Measurements from ENCODE around the gene SLC38A8. TPM values are rescaled to one million over a fixed set of nuclear protein-coding genes. Genes with fewer than 3 reads are reported as not detected.

The SLC38A8 gene
- polyA plus RNA-seq, 1 donor = 0.12 TPM

DNA sequence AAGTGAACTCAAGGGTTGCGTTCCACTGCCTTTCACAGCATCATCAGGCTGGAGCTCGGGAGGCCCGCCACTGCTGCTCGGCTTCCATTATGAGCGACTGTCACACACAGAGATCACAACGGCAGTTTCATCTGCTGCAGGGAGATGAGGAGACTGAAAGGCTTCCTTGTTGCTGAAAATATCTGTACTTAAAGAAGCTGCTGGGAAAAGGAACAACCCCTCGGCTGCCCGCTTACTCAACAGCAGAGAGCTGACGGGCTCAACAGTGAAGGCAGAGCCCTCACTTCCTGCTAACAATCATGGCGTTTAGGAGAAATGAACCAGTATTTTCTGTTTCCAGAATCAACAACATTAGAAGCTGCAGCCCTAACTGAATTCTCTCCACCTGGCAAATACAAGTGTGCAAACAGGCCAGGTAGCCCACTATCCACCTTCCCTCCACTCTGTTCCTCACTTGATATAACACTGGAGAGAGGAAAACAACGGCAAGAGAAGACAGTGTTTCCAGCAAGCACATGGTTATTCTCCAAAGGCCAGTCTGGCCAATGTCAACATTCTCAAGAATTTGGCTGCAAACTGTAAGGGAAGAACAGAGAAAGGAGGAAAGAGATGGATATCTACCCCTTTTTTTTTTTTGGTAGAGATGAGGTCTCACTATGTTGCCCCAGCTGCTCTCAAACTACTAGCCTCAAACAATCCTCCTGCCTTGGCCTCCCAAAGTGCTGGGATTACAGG lies 40.4 kb upstream of the SLC38A8 start:
- no CpG with 5 or more reads among the region's 11 CpGs for WGBS (ENCODE audit: insufficient coverage, low lambda C conversion rate)
- no peaks in the 10 kb centered on the region for H3K9me3 ChIP-seq (ENCODE audit: control insufficient read depth, low read depth, low read length)
- DNase-seq = peak in 1 of 2 donors; percentile 13
- peaks cover 78% of the 10 kb centered on the region for H3K36me3 ChIP-seq (ENCODE audit: control insufficient read depth, insufficient read depth, low read length)
- H3K4me1 ChIP-seq (ENCODE audit: control insufficient read depth, insufficient read depth, low read length) = no peaks in the 10 kb centered on the region
- H3K27me3 ChIP-seq (ENCODE audit: control insufficient read depth, insufficient read depth, low read length) = no peaks in the 10 kb centered on the region
- no peak overlapping the region for H3K4me3 ChIP-seq (ENCODE audit: low read length)
- H3K27ac ChIP-seq (ENCODE audit: low read length) = no peak overlapping the region

DNA sequence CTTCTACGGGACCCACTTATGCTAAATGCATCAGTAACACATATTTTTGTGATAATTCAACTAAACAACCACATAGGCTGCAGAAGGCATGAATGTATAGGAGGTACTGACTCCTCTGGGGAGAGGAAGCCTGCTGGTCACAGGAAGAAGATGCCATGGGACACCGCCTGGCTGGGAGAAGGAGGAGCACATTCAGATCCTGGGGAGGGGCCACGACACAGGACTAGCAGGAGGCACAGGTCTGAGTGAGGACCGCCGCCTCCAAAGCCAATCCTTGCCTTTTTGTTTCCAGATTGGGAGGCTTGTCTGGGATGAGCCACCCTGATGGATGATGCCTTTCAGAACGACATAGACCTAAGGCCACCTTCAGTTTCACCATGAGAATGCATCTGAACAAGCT lies 39.5 kb upstream of the SLC38A8 start:
- Histone ChIP-seq H3K4me3 (ENCODE audit: low read length) (no peak overlapping the region), H3K36me3 (ENCODE audit: control insufficient read depth, insufficient read depth, low read length) (peaks cover 76% of the 10 kb centered on the region), H3K27me3 (ENCODE audit: control insufficient read depth, insufficient read depth, low read length) (no peaks in the 10 kb centered on the region), H3K4me1 (ENCODE audit: control insufficient read depth, insufficient read depth, low read length) (no peaks in the 10 kb centered on the region), H3K9me3 (ENCODE audit: control insufficient read depth, low read depth, low read length) (no peaks in the 10 kb centered on the region), H3K27ac (ENCODE audit: low read length) (no peak overlapping the region)
- no peak for DNase-seq
- WGBS (ENCODE audit: insufficient coverage, low lambda C conversion rate) = no CpG with 5 or more reads among the region's 6 CpGs

DNA sequence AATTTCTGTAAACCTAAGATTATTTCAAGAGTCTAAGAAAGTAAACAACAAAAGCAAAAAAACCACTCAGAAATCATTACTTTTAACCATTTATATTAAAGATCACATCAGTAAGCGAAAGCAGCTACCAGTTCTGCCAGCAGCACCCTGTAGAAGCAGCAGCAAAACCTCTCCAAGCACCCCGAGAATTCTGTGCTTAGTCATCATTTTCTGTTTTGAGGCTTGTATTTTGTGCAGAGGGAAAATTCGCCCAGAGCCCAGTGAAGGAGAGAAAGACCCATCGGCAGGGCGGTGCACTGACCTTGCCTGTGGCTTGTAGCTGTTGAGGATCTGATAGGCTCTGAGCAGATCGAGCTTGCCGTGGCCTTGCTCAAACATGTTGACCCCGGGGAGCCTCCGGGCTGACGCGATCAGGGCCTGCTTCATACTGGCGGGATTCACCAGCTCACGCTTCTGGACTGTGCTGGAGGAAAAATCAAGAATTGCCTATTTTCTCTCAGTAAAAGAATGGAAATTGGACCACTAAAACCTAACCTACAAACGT lies 38.9 kb upstream of the SLC38A8 start:
- Histone ChIP-seq H3K4me3 (ENCODE audit: low read length) (no peak overlapping the region), H3K4me1 (ENCODE audit: control insufficient read depth, insufficient read depth, low read length) (no peaks in the 10 kb centered on the region), H3K27ac (ENCODE audit: low read length) (no peak overlapping the region), H3K27me3 (ENCODE audit: control insufficient read depth, insufficient read depth, low read length) (no peaks in the 10 kb centered on the region), H3K9me3 (ENCODE audit: control insufficient read depth, low read depth, low read length) (no peaks in the 10 kb centered on the region), H3K36me3 (ENCODE audit: control insufficient read depth, insufficient read depth, low read length) (peaks cover 73% of the 10 kb centered on the region)
- WGBS (ENCODE audit: insufficient coverage, low lambda C conversion rate) = no CpG with 5 or more reads among the region's 14 CpGs
- no peak for DNase-seq

DNA sequence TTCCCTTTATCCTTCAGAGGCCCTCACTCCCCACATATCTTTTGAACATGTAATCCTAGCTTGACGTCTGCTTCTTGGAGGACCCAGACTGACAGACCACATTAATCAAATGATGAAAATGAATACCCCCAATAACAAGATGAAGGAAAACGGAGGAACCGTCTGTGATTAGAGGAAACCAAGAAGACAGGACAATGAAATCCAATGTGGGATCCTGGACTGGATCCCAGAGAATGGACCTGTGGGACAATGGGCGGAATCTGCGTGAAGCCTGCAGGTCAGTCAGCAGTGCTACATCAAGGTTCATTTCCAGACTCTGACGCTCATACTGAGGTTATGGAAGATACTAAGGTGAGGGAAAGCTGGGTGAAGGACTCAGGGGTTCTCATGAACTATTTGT lies 38.2 kb upstream of the SLC38A8 start:
- no peak overlapping the region for H3K27ac ChIP-seq (ENCODE audit: low read length)
- H3K9me3 ChIP-seq (ENCODE audit: control insufficient read depth, low read depth, low read length) = no peaks in the 10 kb centered on the region
- H3K4me3 ChIP-seq (ENCODE audit: low read length) = no peak overlapping the region
- no peaks in the 10 kb centered on the region for H3K4me1 ChIP-seq (ENCODE audit: control insufficient read depth, insufficient read depth, low read length)
- H3K27me3 ChIP-seq (ENCODE audit: control insufficient read depth, insufficient read depth, low read length) = no peaks in the 10 kb centered on the region
- 100% methylated on average over 2 of the region's 6 CpGs for WGBS (ENCODE audit: insufficient coverage, low lambda C conversion rate)
- DNase-seq = no peak
- peaks cover 67% of the 10 kb centered on the region for H3K36me3 ChIP-seq (ENCODE audit: control insufficient read depth, insufficient read depth, low read length)

DNA sequence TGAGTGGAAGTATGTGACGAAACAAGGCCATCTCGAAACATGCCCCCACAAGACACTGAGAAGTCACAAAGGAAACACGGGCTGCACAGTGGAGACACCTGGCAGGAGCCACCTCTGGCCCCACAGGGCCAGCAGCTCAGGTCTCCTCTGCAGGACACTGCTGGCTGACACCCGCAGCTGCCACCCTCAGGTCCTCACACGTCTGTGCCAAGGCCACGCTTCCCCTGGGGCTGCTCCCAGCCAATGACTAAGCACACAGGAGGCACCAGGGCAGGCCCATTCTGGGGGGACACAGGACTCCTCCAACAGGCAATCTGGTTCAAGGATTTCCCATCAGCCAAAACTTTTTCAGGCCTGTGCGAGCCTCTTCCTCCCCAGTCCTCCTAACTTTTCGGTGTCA lies 37.8 kb upstream of the SLC38A8 start:
- Histone ChIP-seq H3K27ac (ENCODE audit: low read length) (no peak overlapping the region), H3K4me1 (ENCODE audit: control insufficient read depth, insufficient read depth, low read length) (no peaks in the 10 kb centered on the region), H3K27me3 (ENCODE audit: control insufficient read depth, insufficient read depth, low read length) (no peaks in the 10 kb centered on the region), H3K36me3 (ENCODE audit: control insufficient read depth, insufficient read depth, low read length) (peaks cover 68% of the 10 kb centered on the region), H3K9me3 (ENCODE audit: control insufficient read depth, low read depth, low read length) (no peaks in the 10 kb centered on the region), H3K4me3 (ENCODE audit: low read length) (no peak overlapping the region)
- WGBS (ENCODE audit: insufficient coverage, low lambda C conversion rate) = 100% methylated on average over 2 of the region's 8 CpGs
- no peak for DNase-seq

DNA sequence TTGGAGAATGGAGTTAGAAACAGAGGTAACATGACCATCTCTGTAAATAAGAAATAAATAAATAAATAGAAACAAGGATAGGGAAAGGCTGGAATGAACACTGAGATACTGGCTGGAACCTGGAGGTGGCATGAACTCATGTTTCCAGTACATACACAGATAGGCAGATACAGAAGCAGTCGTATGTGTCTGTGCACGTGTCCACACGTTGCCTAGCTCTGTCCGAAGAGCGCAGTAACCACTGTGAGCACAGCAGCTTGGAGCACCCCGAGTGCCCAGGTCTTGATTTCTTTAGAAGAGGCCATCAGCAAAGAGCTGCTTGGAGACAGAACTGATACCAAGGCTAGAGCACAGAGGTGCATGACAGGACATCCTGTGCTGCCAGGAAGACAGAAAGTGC lies 37.1 kb upstream of the SLC38A8 start:
- Histone ChIP-seq H3K4me3 (ENCODE audit: low read length) (no peak overlapping the region), H3K36me3 (ENCODE audit: control insufficient read depth, insufficient read depth, low read length) (peaks cover 75% of the 10 kb centered on the region), H3K27ac (ENCODE audit: low read length) (no peak overlapping the region), H3K9me3 (ENCODE audit: control insufficient read depth, low read depth, low read length) (no peaks in the 10 kb centered on the region), H3K4me1 (ENCODE audit: control insufficient read depth, insufficient read depth, low read length) (no peaks in the 10 kb centered on the region), H3K27me3 (ENCODE audit: control insufficient read depth, insufficient read depth, low read length) (no peaks in the 10 kb centered on the region)
- DNase-seq = no peak
- WGBS (ENCODE audit: insufficient coverage, low lambda C conversion rate) = no CpG with 5 or more reads among the region's 6 CpGs

DNA sequence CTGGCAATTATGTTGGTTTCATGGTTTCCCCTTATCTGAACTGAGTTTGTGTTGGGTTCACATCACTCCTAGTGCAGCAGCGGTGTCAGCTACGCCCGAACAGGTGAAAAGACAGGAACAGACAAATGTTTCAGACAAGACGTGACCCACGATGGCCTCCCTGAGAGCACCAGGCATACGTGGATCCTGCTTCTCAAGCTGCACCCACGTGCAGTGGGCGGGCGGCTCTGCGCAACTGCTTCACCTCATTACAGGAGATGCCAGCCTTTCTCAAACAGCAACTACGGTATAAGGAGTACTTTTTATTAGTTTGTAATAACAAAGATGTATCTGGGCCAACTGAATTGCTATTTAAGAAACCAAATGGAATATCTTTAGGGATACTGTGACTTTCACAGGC lies 32.8 kb upstream of the SLC38A8 start:
- DNase-seq = no peak

DNA sequence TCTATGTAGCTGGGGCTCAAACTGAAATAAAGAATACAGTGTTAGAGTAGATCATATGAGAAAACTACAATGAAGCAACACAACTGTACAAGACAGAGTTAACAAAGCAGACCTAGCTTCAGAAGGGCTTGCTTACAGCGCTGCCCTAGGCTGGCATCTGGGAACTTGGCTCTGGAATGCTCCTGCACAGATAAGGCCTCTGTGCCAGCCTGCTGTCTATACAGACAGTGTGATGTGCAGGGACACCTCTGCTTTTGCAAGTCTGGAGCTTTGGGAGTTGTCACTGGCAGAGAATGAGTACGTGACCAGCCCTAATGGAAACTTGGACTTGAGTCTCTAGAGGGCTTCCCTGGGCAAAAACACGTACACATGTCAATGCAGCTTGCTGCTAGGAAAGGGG lies 32.1 kb upstream of the SLC38A8 start:
- no CpG with 5 or more reads among the region's 3 CpGs for WGBS (ENCODE audit: insufficient coverage, low lambda C conversion rate)
- peaks cover 66% of the 10 kb centered on the region for H3K36me3 ChIP-seq (ENCODE audit: control insufficient read depth, insufficient read depth, low read length)

More for the DNA sequence above, 32.8 kb upstream of the SLC38A8 start:
- H3K4me1 ChIP-seq (ENCODE audit: control insufficient read depth, insufficient read depth, low read length) = no peaks in the 10 kb centered on the region
- no peak overlapping the region for H3K4me3 ChIP-seq (ENCODE audit: low read length)
- WGBS (ENCODE audit: insufficient coverage, low lambda C conversion rate) = no CpG with 5 or more reads among the region's 11 CpGs
- H3K27me3 ChIP-seq (ENCODE audit: control insufficient read depth, insufficient read depth, low read length) = no peaks in the 10 kb centered on the region
- H3K36me3 ChIP-seq (ENCODE audit: control insufficient read depth, insufficient read depth, low read length) = peaks cover 67% of the 10 kb centered on the region
- no peaks in the 10 kb centered on the region for H3K9me3 ChIP-seq (ENCODE audit: control insufficient read depth, low read depth, low read length)
- H3K27ac ChIP-seq (ENCODE audit: low read length) = no peak overlapping the region

DNA sequence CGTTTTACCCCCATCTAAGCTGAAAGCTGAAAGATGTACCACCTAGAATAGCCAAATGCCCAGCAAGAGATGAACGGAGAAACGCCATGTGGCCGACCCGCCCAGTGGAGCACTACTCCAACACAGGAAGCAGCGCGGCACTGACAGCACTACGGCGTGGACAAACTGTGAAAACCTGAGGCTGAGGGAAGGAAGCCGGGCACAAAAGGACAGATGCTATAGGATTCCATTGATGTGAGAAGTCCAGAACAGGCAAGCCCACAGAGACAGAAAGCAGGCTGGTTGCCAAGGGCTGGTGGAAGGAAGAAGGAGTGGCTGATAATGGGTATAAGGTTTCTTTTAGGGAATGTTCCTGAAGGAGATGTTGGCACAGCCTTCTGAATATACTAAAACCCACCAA lies 29.4 kb upstream of the SLC38A8 start:
- no CpG with 5 or more reads among the region's 10 CpGs for WGBS (ENCODE audit: insufficient coverage, low lambda C conversion rate)
- Histone ChIP-seq H3K27me3 (ENCODE audit: control insufficient read depth, insufficient read depth, low read length) (no peaks in the 10 kb centered on the region), H3K4me1 (ENCODE audit: control insufficient read depth, insufficient read depth, low read length) (no peaks in the 10 kb centered on the region), H3K9me3 (ENCODE audit: control insufficient read depth, low read depth, low read length) (no peaks in the 10 kb centered on the region), H3K36me3 (ENCODE audit: control insufficient read depth, insufficient read depth, low read length) (peaks cover 72% of the 10 kb centered on the region), H3K27ac (ENCODE audit: low read length) (no peak overlapping the region), H3K4me3 (ENCODE audit: low read length) (no peak overlapping the region)
- DNase-seq = no peak

More for the DNA sequence above, 32.1 kb upstream of the SLC38A8 start:
- H3K4me3 ChIP-seq (ENCODE audit: low read length) = no peak overlapping the region
- no peak for DNase-seq
- H3K9me3 ChIP-seq (ENCODE audit: control insufficient read depth, low read depth, low read length) = no peaks in the 10 kb centered on the region
- H3K4me1 ChIP-seq (ENCODE audit: control insufficient read depth, insufficient read depth, low read length) = no peaks in the 10 kb centered on the region
- H3K27me3 ChIP-seq (ENCODE audit: control insufficient read depth, insufficient read depth, low read length) = no peaks in the 10 kb centered on the region
- no peak overlapping the region for H3K27ac ChIP-seq (ENCODE audit: low read length)

DNA sequence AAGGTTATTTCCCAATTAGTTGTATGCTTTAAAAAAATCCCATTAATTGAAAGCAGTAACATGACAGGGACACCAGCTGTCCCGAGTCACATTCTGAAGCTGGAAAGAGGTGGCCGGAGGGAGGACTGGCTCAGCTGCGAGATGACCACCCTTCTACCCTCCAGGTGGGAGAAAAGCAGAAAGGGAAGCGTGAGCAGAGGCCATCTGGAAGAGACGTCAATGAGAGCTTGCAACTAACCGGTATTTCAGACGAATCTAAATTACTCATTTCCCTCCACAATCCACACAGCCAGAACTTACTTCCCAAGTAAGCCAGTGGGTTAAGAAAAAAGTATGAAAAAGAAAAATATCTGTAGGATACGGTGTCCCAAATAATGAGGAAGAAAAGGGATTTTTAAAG lies 28.5 kb upstream of the SLC38A8 start:
- peaks cover 76% of the 10 kb centered on the region for H3K36me3 ChIP-seq (ENCODE audit: control insufficient read depth, insufficient read depth, low read length)
- WGBS (ENCODE audit: insufficient coverage, low lambda C conversion rate) = 91% methylated on average over 4 of the region's 8 CpGs

DNA sequence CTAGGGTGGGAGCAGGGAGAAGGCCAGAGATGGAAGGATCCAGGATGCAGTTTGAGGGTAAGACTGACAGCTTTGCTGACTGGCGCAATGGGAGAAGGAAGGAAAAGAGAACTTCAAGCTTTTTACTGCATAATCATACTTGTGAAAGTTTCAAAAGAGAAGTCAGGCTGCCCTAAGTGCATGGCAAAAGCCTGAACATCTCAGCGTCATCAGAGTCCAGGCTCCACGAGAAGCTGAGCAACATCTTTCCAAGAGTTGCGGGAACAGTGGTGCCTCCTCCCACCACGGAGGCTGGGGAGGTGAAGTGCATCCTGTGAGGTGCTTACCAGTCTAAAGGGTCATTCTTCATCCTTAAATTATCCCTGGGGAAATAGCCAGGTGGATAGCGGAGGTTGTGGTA lies 26.9 kb upstream of the SLC38A8 start:
- Histone ChIP-seq H3K4me1 (ENCODE audit: control insufficient read depth, insufficient read depth, low read length) (no peaks in the 10 kb centered on the region), H3K27me3 (ENCODE audit: control insufficient read depth, insufficient read depth, low read length) (no peaks in the 10 kb centered on the region), H3K4me3 (ENCODE audit: low read length) (no peak overlapping the region), H3K9me3 (ENCODE audit: control insufficient read depth, low read depth, low read length) (no peaks in the 10 kb centered on the region), H3K36me3 (ENCODE audit: control insufficient read depth, insufficient read depth, low read length) (peaks cover 72% of the 10 kb centered on the region), H3K27ac (ENCODE audit: low read length) (no peak overlapping the region)
- DNase-seq = no peak
- WGBS (ENCODE audit: insufficient coverage, low lambda C conversion rate) = no CpG with 5 or more reads among the region's 6 CpGs

More for the DNA sequence above, 28.5 kb upstream of the SLC38A8 start:
- Histone ChIP-seq H3K4me3 (ENCODE audit: low read length) (no peak overlapping the region), H3K27me3 (ENCODE audit: control insufficient read depth, insufficient read depth, low read length) (no peaks in the 10 kb centered on the region), H3K4me1 (ENCODE audit: control insufficient read depth, insufficient read depth, low read length) (no peaks in the 10 kb centered on the region), H3K27ac (ENCODE audit: low read length) (no peak overlapping the region), H3K9me3 (ENCODE audit: control insufficient read depth, low read depth, low read length) (no peaks in the 10 kb centered on the region)
- DNase-seq = no peak

Data from large intestine (tissue), 3 donors.